Body of pancreas (tissue), 4 donors: ENCODE data around the gene ARHGAP42. TPM values are rescaled to one million over a fixed set of nuclear protein-coding genes. Genes with fewer than 3 reads are reported as not detected.

ENCODE experiments used
- ATAC-seq: fragments of 150-250 bp; one replicate; pipeline ENCODE4 v1.9.1; 2016
- DNase-seq, 4 donors: peaks; one replicate each; pipeline ENCODE4 v3.0.0-alpha.2; 2019
- H3K27ac ChIP-seq, 4 donors: fragments of 200-600 bp; sonication (generic); 1 replicate in 3 of 4; 2 replicates in 1 of 4; pipeline versions ENCODE4 v1.5.1 to v1.6.1; 2016 to 2019; ENCODE audit warnings: mild to moderate bottlenecking in 1 of 4, mixed read lengths in 1 of 4, moderate library complexity in 1 of 4
- H3K27me3 ChIP-seq, 2 donors: fragments of 200-600 bp; sonication (generic); one replicate each; pipeline ENCODE4 v1.6.0; 2016; ENCODE audit warnings: mild to moderate bottlenecking in 1 of 2
- H3K36me3 ChIP-seq, 2 donors: fragments of 200-600 bp; sonication (generic); replicated peaks in 1 of 2; 2 replicates each; pipeline ENCODE4 v1.5.1; 2016; ENCODE audit warnings: low read depth in 2 of 2; ENCODE audit not compliant: insufficient read depth in 1 of 2
- H3K4me1 ChIP-seq: fragments of 200-600 bp; sonication (generic); one replicate; pipeline ENCODE4 v1.6.0; 2016
- H3K4me3 ChIP-seq, 2 donors: fragments of 200-600 bp; sonication (generic); 1 replicate in 1 of 2; 2 replicates in 1 of 2; pipeline ENCODE4 v1.5.1; 2016 to 2019
- H3K9me3 ChIP-seq, 3 donors: fragments of 200-600 bp; sonication (generic); 1 replicate in 2 of 3; 2 replicates in 1 of 3; pipeline ENCODE4 v1.5.1; 2016
- POLR2A ChIP-seq, 3 donors: fragments of 450-650 bp; IDR thresholded peaks; one replicate each; pipeline ENCODE4 v1.6.1; 2016; ENCODE audit warnings: antibody characterized with exemption in 3 of 3, mild to moderate bottlenecking in 2 of 3
- WGBS, 2 donors: methylation state at CpG; one replicate each; pipeline ENCODE4 v1.1.5; 2017; 5-methylcytosine and 5-hydroxymethylcytosine counted together
- intact Hi-C: fragments of 100-400 bp; cut with DNase I; formaldehyde crosslinking; loops from one replicate; pipeline ENCODE4 v1.15.1; 2023
- total RNA-seq, 2 donors: library from RNA; depleted of rRNA; stranded (reverse); fragments of >200 nt; gene quantifications; one replicate each; pipeline ENCODE4 v1.1.0, GENCODE V29; 2016
- TF ChIP-seq, protein P1 (sequence below), 7 experiments: fragments of 450-650 bp in 4 of 7; fragments of 200-600 bp in 3 of 7; sonication (generic) in 3 of 7; IDR thresholded peaks; one replicate each; pipeline ENCODE4 v1.5.1; 2016 to 2019; ENCODE audit warnings: antibody characterized with exemption in 7 of 7

Gene ARHGAP42
- total RNA-seq, 2 donors from 2014 or later = 3.6 to 4.7 TPM

DNA sequence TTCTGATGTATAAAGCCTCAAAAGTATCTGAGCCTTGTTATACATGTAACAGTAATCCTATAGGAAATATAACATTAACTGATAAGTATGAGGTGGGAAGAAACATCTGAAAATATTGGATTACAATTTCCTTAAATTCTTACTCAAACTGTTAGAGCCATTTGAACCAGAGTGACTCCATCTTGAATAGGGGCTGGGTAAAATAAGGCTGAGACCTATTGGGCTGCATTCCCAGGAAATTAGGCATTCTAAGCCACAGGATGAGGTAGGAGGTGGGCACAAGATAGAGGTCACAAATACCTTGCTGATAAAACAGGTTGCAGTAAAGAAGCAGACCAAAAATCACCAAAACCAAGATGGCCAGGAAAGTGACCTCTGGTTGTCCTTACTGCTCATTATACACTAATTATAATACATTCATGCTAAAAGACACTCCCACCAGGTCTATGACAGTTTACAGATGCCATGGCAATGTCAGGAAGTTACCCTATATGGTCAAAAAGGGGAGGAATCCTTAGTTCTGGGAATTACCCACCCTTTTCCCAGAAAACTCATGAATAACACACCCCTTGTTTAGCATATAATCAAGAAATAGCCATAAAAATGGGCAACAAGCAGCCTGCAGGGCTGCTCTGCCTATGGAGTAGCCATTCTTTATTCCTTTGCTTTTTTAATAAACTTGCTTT, 327.7 kb downstream of the ARHGAP42 start:
- H3K27me3 ChIP-seq = no peaks in the 10 kb centered on the region
- ATAC-seq = no peak
- H3K9me3 ChIP-seq = no peaks in the 10 kb centered on the region
- H3K27ac ChIP-seq = no peak overlapping the region
- TF ChIP-seq, protein P1, sequence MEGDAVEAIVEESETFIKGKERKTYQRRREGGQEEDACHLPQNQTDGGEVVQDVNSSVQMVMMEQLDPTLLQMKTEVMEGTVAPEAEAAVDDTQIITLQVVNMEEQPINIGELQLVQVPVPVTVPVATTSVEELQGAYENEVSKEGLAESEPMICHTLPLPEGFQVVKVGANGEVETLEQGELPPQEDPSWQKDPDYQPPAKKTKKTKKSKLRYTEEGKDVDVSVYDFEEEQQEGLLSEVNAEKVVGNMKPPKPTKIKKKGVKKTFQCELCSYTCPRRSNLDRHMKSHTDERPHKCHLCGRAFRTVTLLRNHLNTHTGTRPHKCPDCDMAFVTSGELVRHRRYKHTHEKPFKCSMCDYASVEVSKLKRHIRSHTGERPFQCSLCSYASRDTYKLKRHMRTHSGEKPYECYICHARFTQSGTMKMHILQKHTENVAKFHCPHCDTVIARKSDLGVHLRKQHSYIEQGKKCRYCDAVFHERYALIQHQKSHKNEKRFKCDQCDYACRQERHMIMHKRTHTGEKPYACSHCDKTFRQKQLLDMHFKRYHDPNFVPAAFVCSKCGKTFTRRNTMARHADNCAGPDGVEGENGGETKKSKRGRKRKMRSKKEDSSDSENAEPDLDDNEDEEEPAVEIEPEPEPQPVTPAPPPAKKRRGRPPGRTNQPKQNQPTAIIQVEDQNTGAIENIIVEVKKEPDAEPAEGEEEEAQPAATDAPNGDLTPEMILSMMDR (IDR thresholded peaks at IDR 0.05) = no peak
- TF ChIP-seq POLR2A (IDR thresholded peaks at IDR 0.05) = no peak
- H3K4me3 ChIP-seq = no peak overlapping the region
- H3K4me1 ChIP-seq = no peaks in the 10 kb centered on the region
- intact Hi-C loops = no loop called here
- no peak for DNase-seq
- no peaks in the 10 kb centered on the region for H3K36me3 ChIP-seq

DNA sequence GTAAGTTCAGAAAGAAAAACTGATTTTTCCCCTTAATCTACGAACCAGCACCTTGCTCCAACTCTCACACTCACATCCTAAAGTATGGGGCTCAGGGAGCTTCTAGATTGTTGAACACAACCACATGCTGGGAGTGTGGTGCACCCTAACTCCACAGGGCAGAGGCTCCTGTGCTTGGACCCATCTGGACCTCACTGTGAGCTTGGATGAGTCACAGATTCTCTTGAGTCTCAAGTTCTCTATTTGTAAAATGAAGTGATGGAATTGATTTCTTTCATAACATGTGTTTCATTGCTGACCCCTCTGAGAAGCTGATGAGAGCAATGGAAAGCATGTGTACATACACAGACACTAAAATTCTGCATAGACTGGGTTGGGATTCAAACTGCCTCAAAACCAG, 332.8 kb downstream of the ARHGAP42 start:
- DNase-seq = no peak
- no peaks in the 10 kb centered on the region for H3K27me3 ChIP-seq
- WGBS, 2 donors = 33 to 64% methylated on average over 1 of the region's 1 CpG
- no peaks in the 10 kb centered on the region for H3K9me3 ChIP-seq
- H3K4me1 ChIP-seq = no peaks in the 10 kb centered on the region
- no peak overlapping the region for H3K27ac ChIP-seq
- H3K36me3 ChIP-seq = no peaks in the 10 kb centered on the region
- ATAC-seq = no peak
- H3K4me3 ChIP-seq = no peak overlapping the region
- no peak for TF ChIP-seq POLR2A (IDR thresholded peaks at IDR 0.05)
- TF ChIP-seq, protein P1 (IDR thresholded peaks at IDR 0.05) = no peak
- intact Hi-C loops = no loop called here

DNA sequence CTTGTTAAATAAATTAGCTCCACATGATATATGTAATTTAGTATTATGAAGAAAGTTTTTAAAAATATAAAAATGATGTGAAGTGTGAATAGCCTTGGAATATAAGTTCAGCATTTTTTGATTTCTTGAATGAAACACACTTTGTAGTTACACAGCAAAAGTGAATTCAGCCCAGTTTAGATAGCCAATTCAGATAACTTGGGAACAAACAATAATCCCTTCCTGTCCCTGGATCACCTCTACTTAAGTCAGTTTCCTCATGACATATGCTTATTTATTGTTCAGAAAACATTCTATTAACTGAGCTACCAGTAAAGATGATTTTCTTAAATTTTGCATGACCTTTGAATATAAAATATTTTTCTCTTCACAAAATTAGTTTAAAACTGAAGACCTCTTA, 335.2 kb downstream of the ARHGAP42 start:
- no peaks in the 10 kb centered on the region for H3K36me3 ChIP-seq
- H3K4me1 ChIP-seq = no peaks in the 10 kb centered on the region
- DNase-seq = no peak
- intact Hi-C loops = no loop called here
- no peak overlapping the region for H3K27ac ChIP-seq
- H3K4me3 ChIP-seq = no peak overlapping the region
- H3K9me3 ChIP-seq = no peaks in the 10 kb centered on the region
- no peaks in the 10 kb centered on the region for H3K27me3 ChIP-seq
- no peak for TF ChIP-seq POLR2A (IDR thresholded peaks at IDR 0.05)
- TF ChIP-seq, protein P1 (IDR thresholded peaks at IDR 0.05) = no peak
- no peak for ATAC-seq

DNA sequence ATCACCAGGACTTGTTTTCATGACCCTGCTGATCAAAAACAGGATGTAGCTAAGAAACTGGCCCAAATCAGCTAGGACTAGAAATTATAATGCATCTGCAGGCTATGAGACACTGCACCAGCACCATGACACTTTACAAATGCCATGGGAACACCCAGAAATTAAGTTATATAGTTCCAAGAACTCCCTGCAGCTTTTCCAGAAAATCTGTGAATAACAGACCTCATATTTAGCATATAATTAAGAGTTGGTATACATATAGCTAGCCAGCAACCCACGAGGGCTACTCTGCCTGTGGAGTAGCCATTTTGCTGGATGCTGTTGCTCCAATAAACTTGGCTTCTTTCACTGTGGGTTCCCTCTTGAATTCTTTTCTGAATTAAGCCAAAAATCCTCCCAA, 341.6 kb downstream of the ARHGAP42 start:
- TF ChIP-seq POLR2A (IDR thresholded peaks at IDR 0.05) = no peak
- TF ChIP-seq, protein P1 (IDR thresholded peaks at IDR 0.05) = no peak
- H3K4me1 ChIP-seq = no peaks in the 10 kb centered on the region
- H3K9me3 ChIP-seq = no peaks in the 10 kb centered on the region
- H3K27me3 ChIP-seq = no peaks in the 10 kb centered on the region
- ATAC-seq (no peak), DNase-seq (no peak)
- no peak overlapping the region for H3K27ac ChIP-seq
- intact Hi-C loops = no loop called here
- H3K4me3 ChIP-seq = no peak overlapping the region
- WGBS, 2 donors = 23 to 39% methylated on average over 1 of the region's 1 CpG
- H3K36me3 ChIP-seq = no peaks in the 10 kb centered on the region

DNA sequence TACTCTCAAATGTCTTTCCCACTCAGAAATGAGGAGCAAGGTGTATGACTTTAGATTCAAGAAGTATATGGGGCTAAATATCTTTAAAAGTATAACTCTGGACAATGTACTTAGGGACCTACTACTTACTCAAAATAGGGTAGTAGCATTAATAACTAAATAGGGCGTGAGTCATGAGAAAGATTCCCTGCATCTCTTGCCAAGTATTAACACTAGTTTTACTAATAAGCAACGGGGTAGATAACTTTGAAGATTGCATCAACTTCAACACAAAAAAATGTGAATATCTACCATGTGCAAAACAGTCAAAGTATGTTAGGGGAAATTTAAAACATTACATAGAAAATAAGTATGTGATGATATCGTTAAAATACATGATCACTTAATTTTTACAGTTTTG, 342.9 kb downstream of the ARHGAP42 start:
- TF ChIP-seq, protein P1 (IDR thresholded peaks at IDR 0.05) = no peak
- no peak for TF ChIP-seq POLR2A (IDR thresholded peaks at IDR 0.05)
- ATAC-seq (no peak), DNase-seq (no peak)
- intact Hi-C loops = no loop called here
- 55 to 66% methylated on average over 3 of the region's 3 CpGs for WGBS, 2 donors
- H3K27ac ChIP-seq = no peak overlapping the region
- H3K9me3 ChIP-seq = no peaks in the 10 kb centered on the region
- no peaks in the 10 kb centered on the region for H3K27me3 ChIP-seq
- H3K36me3 ChIP-seq = no peaks in the 10 kb centered on the region
- H3K4me1 ChIP-seq = no peaks in the 10 kb centered on the region
- H3K4me3 ChIP-seq = no peak overlapping the region
